Right kidney (tissue), 9 donors: ENCODE measurements around the gene CCDC85C.
A peak's percentile ranks its signal among the peaks of the same experiment; 100 is the strongest.
"Not testable (repeated sequence)": the region's sequence is repeated elsewhere in the genome, so short reads cannot be mapped to it uniquely, and the experiment has no call there.

ENCODE experiments used
- DNase-seq: peaks from one replicate; pipeline ENCODE4 v3.0.0-alpha.2; 2016
- long read RNA-seq, 8 donors: transcript quantifications; one replicate each; lab custom pipeline, GENCODE V29; 2026

CCDC85C gene
- long read RNA-seq, donor 1, full-length matches to known transcripts, result 1 of 1 reads
- long read RNA-seq, donor 1, partial matches to known transcripts, result 0 of 1 reads
- long read RNA-seq, donor 1, other reads (novel, unspliced or antisense), result 0 of 1 reads
- long read RNA-seq, donor 2, full-length matches to known transcripts, result 3 of 3 reads
- long read RNA-seq, donor 2, partial matches to known transcripts, result 0 of 3 reads
- long read RNA-seq, donor 2, other reads (novel, unspliced or antisense), result 0 of 3 reads
- long read RNA-seq, donor 3, full-length matches to known transcripts, result 1 of 1 reads
- long read RNA-seq, donor 3, partial matches to known transcripts, result 0 of 1 reads
- long read RNA-seq, donor 3, other reads (novel, unspliced or antisense), result 0 of 1 reads
- long read RNA-seq, donor 4, full-length matches to known transcripts, result 2 of 2 reads
- long read RNA-seq, donor 4, partial matches to known transcripts, result 0 of 2 reads
- long read RNA-seq, donor 4, other reads (novel, unspliced or antisense), result 0 of 2 reads
- long read RNA-seq, donor 5, full-length matches to known transcripts, result 4 of 4 reads
- long read RNA-seq, donor 5, partial matches to known transcripts, result 0 of 4 reads
- long read RNA-seq, donor 5, other reads (novel, unspliced or antisense), result 0 of 4 reads
- long read RNA-seq, donor 6, full-length matches to known transcripts, result 5 of 5 reads
- long read RNA-seq, donor 6, partial matches to known transcripts, result 0 of 5 reads
- long read RNA-seq, donor 6, other reads (novel, unspliced or antisense), result 0 of 5 reads
- long read RNA-seq, donor 7, result 0 reads
- long read RNA-seq, donor 8, full-length matches to known transcripts, result 3 of 3 reads
- long read RNA-seq, donor 8, partial matches to known transcripts, result 0 of 3 reads
- long read RNA-seq, donor 8, other reads (novel, unspliced or antisense), result 0 of 3 reads

- peak; percentile 86 for DNase-seq
Observed at GRCh38 chr14:99603471-99604277, at the start of gene CCDC85C. TSS of gene CCDC85C (minus strand) at chr14:99604207. CDS start at chr14:99603959, 248 bp downstream.

GRCh38 chr14:99651953-99652746, 48.1 kb upstream of the CCDC85C start:
- DNase-seq, result no peak

- no peak for DNase-seq
Observed at GRCh38 chr14:99650189-99650588, 46.2 kb upstream of the CCDC85C start.

- DNase-seq, result no peak
Observed at GRCh38 chr14:99649643-99650042, 45.6 kb upstream of the CCDC85C start.

- no peak for DNase-seq
Observed at GRCh38 chr14:99649219-99649618, 45.2 kb upstream of the CCDC85C start.

GRCh38 chr14:99648027-99648784, 44.2 kb upstream of the CCDC85C start:
- DNase-seq, result no peak

- no peak for DNase-seq
Observed at GRCh38 chr14:99647411-99647810, 43.4 kb upstream of the CCDC85C start.

- no peak for DNase-seq
Observed at GRCh38 chr14:99645545-99646505, 41.8 kb upstream of the CCDC85C start.

- peak; percentile 73 for DNase-seq
Observed at GRCh38 chr14:99644723-99645544, 40.9 kb upstream of the CCDC85C start, which contains the start of gene HHIPL1. TSS of gene HHIPL1 (plus strand) at chr14:99645129. CDS start at chr14:99645208, 79 bp downstream.

GRCh38 chr14:99644035-99644587, 40.1 kb upstream of the CCDC85C start:
- DNase-seq, result no peak

- DNase-seq, result no peak
Observed at GRCh38 chr14:99643343-99643742, 39.3 kb upstream of the CCDC85C start.

GRCh38 chr14:99642771-99643170, 38.8 kb upstream of the CCDC85C start:
- not testable (repeated sequence) for DNase-seq

- no peak for DNase-seq
Observed at GRCh38 chr14:99637624-99638023, 33.6 kb upstream of the CCDC85C start.

GRCh38 chr14:99636487-99636886, 32.5 kb upstream of the CCDC85C start:
- DNase-seq, result no peak

- no peak for DNase-seq
Observed at GRCh38 chr14:99635116-99635515, 31.1 kb upstream of the CCDC85C start.

- DNase-seq, result no peak
Observed at GRCh38 chr14:99634443-99634842, 30.4 kb upstream of the CCDC85C start.

- no peak for DNase-seq
Observed at GRCh38 chr14:99633918-99634317, 29.9 kb upstream of the CCDC85C start.

- DNase-seq, result no peak
Observed at GRCh38 chr14:99633141-99633540, 29.1 kb upstream of the CCDC85C start.
